CD1c-positive myeloid dendritic cell (primary cell): Measurements from ENCODE around the gene PIK3R6.
A peak's percentile ranks its signal among the peaks of the same experiment; 100 is the strongest.

Experiments used
- DNase-seq: peaks from one replicate; pipeline ENCODE4 v3.0.0-alpha.2; 2016; ENCODE audit errors: extremely low spot score

PIK3R6 gene

GRCh38 chr17:8849311-8850041 is 18.0 kb downstream of the PIK3R6 start:
- peak; percentile 22 for DNase-seq

- DNase-seq: no peak
Measured at GRCh38 chr17:8847891-8848290, 19.6 kb downstream of the PIK3R6 start.

- DNase-seq: peak; percentile 33
Measured at GRCh38 chr17:8846768-8847211, 20.7 kb downstream of the PIK3R6 start.

GRCh38 chr17:8844229-8845218 is 22.9 kb downstream of the PIK3R6 start:
- DNase-seq: no peak

GRCh38 chr17:8843344-8843743 is 24.1 kb downstream of the PIK3R6 start:
- no peak for DNase-seq

GRCh38 chr17:8841844-8842243 is 25.6 kb downstream of the PIK3R6 start:
- no peak for DNase-seq

- no peak for DNase-seq
Measured at GRCh38 chr17:8839410-8839935, 28.0 kb downstream of the PIK3R6 start.

GRCh38 chr17:8838551-8839095 is 28.9 kb downstream of the PIK3R6 start:
- no peak for DNase-seq

- DNase-seq: no peak
Measured at GRCh38 chr17:8837563-8838075, 29.9 kb downstream of the PIK3R6 start.

- no peak for DNase-seq
Measured at GRCh38 chr17:8836821-8837562, 30.5 kb downstream of the PIK3R6 start.

- no peak for DNase-seq
Measured at GRCh38 chr17:8835631-8836364, 31.7 kb downstream of the PIK3R6 start.

GRCh38 chr17:8835106-8835505 is 32.4 kb downstream of the PIK3R6 start:
- no peak for DNase-seq

GRCh38 chr17:8832711-8833352 is 34.6 kb downstream of the PIK3R6 start:
- DNase-seq: peak; percentile 30

GRCh38 chr17:8831234-8831849 is 36.1 kb downstream of the PIK3R6 start:
- no peak for DNase-seq

GRCh38 chr17:8830141-8830540 is 37.3 kb downstream of the PIK3R6 start:
- no peak for DNase-seq

GRCh38 chr17:8829036-8829941 is 38.2 kb downstream of the PIK3R6 start:
- no peak for DNase-seq

GRCh38 chr17:8828517-8828875 is 39.0 kb downstream of the PIK3R6 start:
- DNase-seq: no peak

GRCh38 chr17:8826808-8827435 is 40.6 kb downstream of the PIK3R6 start:
- DNase-seq: no peak
